HG02571 (cell line): ENCODE results near the gene CD40LG.

Experiments
- ATAC-seq: cut with Tn5 transposase; IDR thresholded peaks from one replicate; pipeline ENCODE4 v1.9.1; 2021; ENCODE audit warnings: mild to moderate bottlenecking, moderate library complexity; ENCODE audit not compliant: unreplicated experiment

CD40LG gene

GRCh38 chrX:136646602-136647239, 1.2 kb upstream of the CD40LG start:
- no peak for ATAC-seq

DNA sequence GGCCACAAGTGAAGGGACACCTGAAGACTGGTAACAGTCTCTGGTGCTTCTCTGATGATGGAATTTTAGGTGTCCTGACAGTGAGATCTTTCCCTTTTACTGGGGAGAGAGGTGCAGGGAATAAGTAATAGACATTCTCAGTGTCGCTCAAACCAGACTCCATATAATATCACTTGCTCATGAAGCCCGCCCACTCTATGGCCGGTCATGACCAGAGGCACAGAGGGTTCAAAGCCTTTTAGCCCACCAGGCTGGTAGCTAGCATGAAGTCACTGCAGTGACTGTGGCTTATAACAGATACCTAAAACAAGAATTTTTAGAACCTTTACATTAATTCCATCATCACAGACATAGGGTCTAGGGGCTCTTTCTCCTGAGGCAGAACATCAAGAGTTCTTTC, 2.9 kb downstream of the CD40LG start:
- no peak for ATAC-seq

GRCh38 chrX:136652822-136653723, 5.1 kb downstream of the CD40LG start:
- ATAC-seq: no peak

GRCh38 chrX:136656361-136656964, 8.5 kb downstream of the CD40LG start:
- no peak for ATAC-seq

DNA sequence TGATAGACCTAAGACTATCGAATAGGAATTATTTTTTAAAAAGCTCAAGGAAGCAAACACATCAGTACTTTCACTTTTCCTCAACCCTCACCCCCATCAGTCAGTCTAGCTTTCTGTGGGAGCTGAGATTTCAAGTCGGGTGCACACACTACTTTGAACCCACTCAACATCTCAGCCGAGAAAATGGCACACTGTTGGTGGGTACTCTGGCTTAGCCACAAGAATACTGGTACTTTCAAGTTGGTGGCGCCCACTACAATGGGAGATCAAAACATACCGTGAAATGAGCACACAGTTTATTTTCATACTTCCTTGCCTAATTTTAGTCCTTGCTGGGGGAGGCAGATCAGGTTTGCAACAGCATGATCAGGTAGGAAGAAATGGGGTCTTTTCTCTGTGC, 10.2 kb downstream of the CD40LG start:
- ATAC-seq: no peak

- ATAC-seq: no peak
Measured at GRCh38 chrX:136659174-136659573, 11.2 kb downstream of the CD40LG start.

GRCh38 chrX:136660896-136661295, 12.9 kb downstream of the CD40LG start:
- no peak for ATAC-seq

DNA sequence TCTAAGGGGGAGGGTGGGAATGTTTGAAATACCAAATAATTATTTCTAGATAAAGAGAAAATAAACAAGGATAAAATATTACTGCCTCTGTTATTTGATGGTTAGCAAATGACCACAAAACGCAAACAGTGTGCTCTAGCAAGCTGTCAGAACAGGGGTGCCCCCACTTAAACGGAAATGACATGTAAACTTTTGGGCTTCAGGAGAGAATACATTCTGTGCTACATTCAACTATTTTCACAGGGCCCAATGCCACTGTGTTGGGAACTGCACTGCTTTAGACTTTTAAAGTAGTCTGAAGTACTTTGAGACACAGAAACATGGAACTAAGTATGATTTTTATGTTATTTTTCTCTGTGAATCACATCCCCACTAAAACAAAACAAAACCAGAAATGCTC, 14.1 kb downstream of the CD40LG start:
- ATAC-seq: no peak

DNA sequence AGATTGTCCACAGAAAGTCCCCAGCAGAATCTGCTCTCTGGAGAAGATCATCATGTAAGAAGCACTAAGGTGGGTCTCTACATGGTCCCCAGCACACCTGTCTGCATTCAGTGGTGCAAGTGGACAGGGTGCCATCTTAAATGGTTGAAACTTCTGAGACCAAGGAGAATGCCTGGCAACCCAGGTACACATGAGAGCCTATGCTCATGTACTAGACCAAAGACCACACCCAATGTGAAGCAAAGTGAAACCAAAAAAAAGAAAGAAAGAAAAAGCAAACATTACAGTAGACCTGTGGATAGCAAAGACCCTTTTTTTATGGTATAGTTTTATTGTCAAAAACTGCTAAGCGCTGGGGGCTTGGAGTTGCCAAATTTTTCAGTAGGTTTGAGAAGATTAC, 15.0 kb downstream of the CD40LG start:
- no peak for ATAC-seq

DNA sequence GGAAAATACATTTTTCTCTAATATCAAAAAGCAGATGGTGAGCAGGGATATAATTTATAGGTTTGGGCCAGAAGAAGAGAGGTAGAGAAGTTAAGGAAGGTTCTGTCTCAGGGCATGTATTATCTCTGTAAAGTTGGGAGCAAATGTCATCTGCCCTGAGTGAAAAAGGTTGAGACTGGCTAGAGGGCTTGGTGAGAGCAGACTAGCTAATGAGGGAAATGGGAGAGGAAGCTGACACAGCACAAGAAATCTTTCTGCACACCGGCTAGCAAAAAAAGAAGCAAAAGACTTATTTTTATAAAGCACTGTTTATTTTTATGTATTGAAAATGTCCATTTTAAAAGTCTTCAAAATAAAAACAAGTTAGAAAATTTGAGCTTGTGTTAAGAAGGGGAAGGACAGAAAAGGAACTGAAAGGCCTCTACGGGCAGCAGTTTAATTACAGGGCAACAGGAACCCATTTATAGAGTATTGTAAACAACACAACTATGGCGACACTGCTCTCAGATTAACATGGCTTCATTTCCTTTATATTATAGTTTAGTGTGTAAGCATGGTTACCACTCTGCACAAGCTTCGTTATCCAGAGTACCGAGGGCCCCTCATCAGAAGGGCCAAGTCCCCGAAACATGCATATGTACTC, 17.4 kb downstream of the CD40LG start:
- no peak for ATAC-seq

GRCh38 chrX:136666088-136666487, 18.1 kb downstream of the CD40LG start:
- ATAC-seq: no peak

GRCh38 chrX:136667446-136668168, 19.6 kb downstream of the CD40LG start:
- ATAC-seq: no peak

DNA sequence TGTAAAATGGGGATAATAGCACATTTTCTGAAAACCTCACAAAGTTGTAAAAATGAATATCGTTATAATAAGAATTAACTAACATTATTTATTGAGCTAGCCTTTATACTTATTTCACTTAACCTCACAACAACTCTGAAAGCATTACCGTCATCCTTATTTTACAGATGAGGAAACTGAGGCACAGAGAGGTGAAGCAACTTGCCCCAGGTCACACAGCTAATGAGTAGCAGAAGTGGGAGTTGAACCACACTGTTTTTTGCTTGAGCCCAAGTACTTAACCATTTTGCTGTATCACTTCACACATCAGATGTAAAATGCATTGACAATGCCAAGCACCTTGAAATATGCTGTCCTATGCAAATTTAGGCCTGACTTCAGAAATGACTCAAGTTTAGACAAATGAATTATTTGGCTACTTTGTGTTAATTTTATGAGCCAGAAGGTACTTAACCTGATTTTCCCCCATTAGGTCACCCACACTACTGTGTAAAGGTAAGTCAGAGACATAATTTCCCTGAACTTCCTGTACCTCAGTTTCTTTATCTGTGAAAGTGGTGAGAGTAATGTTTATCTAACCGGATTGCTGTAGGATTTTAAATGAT, 23.1 kb downstream of the CD40LG start:
- no peak for ATAC-seq

DNA sequence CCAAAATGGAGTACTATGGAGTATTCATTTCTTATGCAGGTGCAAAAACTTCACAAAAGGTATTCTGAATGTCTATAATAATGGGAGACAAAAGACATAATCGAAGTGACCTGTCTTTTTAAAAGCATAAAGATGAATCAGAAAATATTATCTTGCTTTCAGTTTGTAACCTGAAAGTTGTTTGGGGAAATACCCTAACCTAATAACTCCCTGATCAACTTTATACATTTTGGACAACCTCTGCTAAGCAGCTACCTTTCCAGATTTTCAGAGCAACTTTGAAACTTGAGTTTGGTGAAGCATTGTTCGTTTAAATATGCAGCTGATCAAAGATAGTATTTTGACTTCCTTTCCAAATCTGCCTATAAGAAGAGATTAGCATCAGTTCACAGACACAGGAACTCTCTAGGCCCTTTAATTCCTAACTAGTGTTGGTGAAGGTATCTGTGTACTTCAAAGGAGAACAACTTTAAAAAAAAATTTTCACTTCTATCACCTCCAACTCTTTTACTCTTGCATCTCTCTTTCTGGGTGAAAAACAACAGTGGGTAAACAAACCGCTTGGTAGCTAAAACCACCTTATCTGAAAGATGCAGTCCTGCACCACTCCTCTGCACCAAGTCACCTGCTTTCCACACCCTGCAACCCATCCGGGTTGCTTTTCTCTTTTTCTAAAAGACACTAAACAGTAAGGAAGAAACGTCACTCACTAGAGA, 26.5 kb downstream of the CD40LG start:
- ATAC-seq: no peak

GRCh38 chrX:136679531-136679930, 31.6 kb downstream of the CD40LG start:
- ATAC-seq: no peak

- ATAC-seq: no peak
Measured at GRCh38 chrX:136684120-136684519, 36.2 kb downstream of the CD40LG start.

GRCh38 chrX:136687457-136687856, 39.5 kb downstream of the CD40LG start:
- no peak for ATAC-seq

- no peak for ATAC-seq
Measured at GRCh38 chrX:136689436-136689835, 41.5 kb downstream of the CD40LG start.

GRCh38 chrX:136691028-136691809, 43.3 kb downstream of the CD40LG start:
- ATAC-seq: no peak
